Stimulated activated CD4-positive, alpha-beta T cell treated with anti-CD3 and anti-CD28 coated beads, TNF-alpha, amount 100 ng/mL, for 1 hour (primary cell): ENCODE results near the gene TMEM30B.
"Not testable (repeated sequence)": the region's sequence is repeated elsewhere in the genome, so short reads cannot be mapped to it uniquely, and the experiment has no call there.

Experiments used
- DNase-seq, 3 donors: peaks; one replicate each; pipeline ENCODE4 v3.0.0-alpha.2; 2020; ENCODE audit warnings: low read depth in 3 of 3, low spot score in 1 of 3

Gene TMEM30B

GRCh38 chr14:61281186-61281947 lies at the start of gene TMEM30B:
TMEM30B (minus strand) TSS chr14:61281338; CDS start chr14:61281147, 191 bp downstream.
- peak in 2 of 3 donors; percentile 6 to 13 for DNase-seq

- DNase-seq: no peak
These were observed 49.4 kb upstream of the TMEM30B start for GRCh38 chr14:61330511-61330910.

- DNase-seq: no peak
These were observed 48.4 kb upstream of the TMEM30B start for GRCh38 chr14:61329478-61330051.

- DNase-seq: no peak
These were observed 47.6 kb upstream of the TMEM30B start for GRCh38 chr14:61328626-61329262.

- no peak for DNase-seq
These were observed 45.7 kb upstream of the TMEM30B start for GRCh38 chr14:61326847-61327246.

GRCh38 chr14:61326146-61326545 lies 45.0 kb upstream of the TMEM30B start:
- DNase-seq: no peak

- DNase-seq: no peak
These were observed 44.0 kb upstream of the TMEM30B start for GRCh38 chr14:61325166-61325565.

- DNase-seq: no peak
These were observed 42.8 kb upstream of the TMEM30B start for GRCh38 chr14:61323970-61324369.

GRCh38 chr14:61322799-61323290 lies 41.7 kb upstream of the TMEM30B start:
- no peak for DNase-seq

- no peak for DNase-seq
These were observed 41.1 kb upstream of the TMEM30B start for GRCh38 chr14:61322011-61322798.

GRCh38 chr14:61321385-61322010 lies 40.4 kb upstream of the TMEM30B start, which contains the start of gene PRKCH:
PRKCH (plus strand) TSS chr14:61321579; CDS start chr14:61322102, 523 bp downstream.
- peak; percentile 66 to 67 (median 67) for DNase-seq

GRCh38 chr14:61320806-61321384 lies 39.8 kb upstream of the TMEM30B start:
- no peak for DNase-seq

- DNase-seq: not testable (repeated sequence)
These were observed 39.0 kb upstream of the TMEM30B start for GRCh38 chr14:61320170-61320569.

GRCh38 chr14:61319706-61320105 lies 38.6 kb upstream of the TMEM30B start:
- DNase-seq: no peak

GRCh38 chr14:61319086-61319485 lies 37.9 kb upstream of the TMEM30B start:
- DNase-seq: no peak

GRCh38 chr14:61315313-61315712 lies 34.2 kb upstream of the TMEM30B start:
- DNase-seq: no peak

- not testable (repeated sequence) for DNase-seq
These were observed 27.6 kb upstream of the TMEM30B start for GRCh38 chr14:61308701-61309100.

- DNase-seq: no peak
These were observed 27.1 kb upstream of the TMEM30B start for GRCh38 chr14:61308198-61308597.

GRCh38 chr14:61304688-61305087 lies 23.6 kb upstream of the TMEM30B start:
- no peak for DNase-seq

GRCh38 chr14:61300754-61301153 lies 19.6 kb upstream of the TMEM30B start:
- DNase-seq: no peak
